Stomach (tissue), 9 donors: ENCODE measurements around the gene SFXN2. TPM values are rescaled to one million over a fixed set of nuclear protein-coding genes. Genes with fewer than 3 reads are reported as not detected.

Experiments
- DNase-seq, 2 donors: peaks; one replicate each; pipeline versions ENCODE4 v3.0.0 to v3.0.0-alpha.2; 2013 to 2019
- H3K27ac ChIP-seq, 5 donors: fragments of 200-600 bp in 4 of 5; sonication (generic) in 4 of 5; one replicate each; pipeline ENCODE4 v1.5.1; 2013 to 2019; ENCODE audit warnings: mild to moderate bottlenecking in 1 of 5, moderate library complexity in 1 of 5
- H3K27me3 ChIP-seq, 3 donors: fragments of 200-600 bp; sonication (generic); one replicate each; pipeline ENCODE4 v1.5.1; 2017 to 2019; ENCODE audit warnings: mixed run types in 1 of 3
- H3K36me3 ChIP-seq, 4 donors: fragments of 200-600 bp; sonication (generic); 1 replicate in 3 of 4; 2 replicates in 1 of 4; pipeline ENCODE4 v1.5.1; 2016 to 2019
- H3K4me1 ChIP-seq, 4 donors: fragments of 200-600 bp; sonication (generic); one replicate each; pipeline ENCODE4 v1.5.1; 2016 to 2019
- H3K4me3 ChIP-seq, 4 donors: fragments of 200-600 bp; sonication (generic) in 3 of 4; one replicate each; pipeline ENCODE4 v1.5.1; 2016 to 2019; ENCODE audit warnings: mild to moderate bottlenecking in 1 of 4
- H3K9me3 ChIP-seq, 4 donors: fragments of 200-600 bp; sonication (generic); one replicate each; pipeline ENCODE4 v1.5.1; 2016 to 2019
- CTCF ChIP-seq, 7 experiments: fragments of 450-650 bp in 4 of 7; fragments of 200-600 bp in 3 of 7; sonication (generic) in 3 of 7; IDR thresholded peaks; one replicate each; pipeline ENCODE4 v1.5.1; 2016 to 2019; ENCODE audit warnings: antibody characterized with exemption in 7 of 7, control low read depth in 2 of 7, mild to moderate bottlenecking in 1 of 7
- EP300 ChIP-seq: sonication (generic); formaldehyde crosslinking; IDR thresholded peaks from one replicate; pipeline ENCODE4 v1.6.1; 2017; ENCODE audit warnings: antibody characterized with exemption
- POLR2A ChIP-seq, 4 donors: fragments of 450-650 bp; IDR thresholded peaks; one replicate each; pipeline ENCODE4 v1.6.1; 2016; ENCODE audit warnings: antibody characterized with exemption in 4 of 4, control low read depth in 2 of 4, mild to moderate bottlenecking in 1 of 4, moderate library complexity in 1 of 4
- POLR2AphosphoS5 ChIP-seq, 3 donors: sonication (generic); formaldehyde crosslinking; IDR thresholded peaks; one replicate each; pipeline ENCODE4 v1.6.1; 2016; ENCODE audit warnings: antibody characterized with exemption in 3 of 3
- WGBS, 5 donors: extraction: QIAGEN DNeasy Blood & Tissue Kit in 3 of 5; methylation state at CpG; one replicate each; pipeline versions ENCODE4 v1.1.5 to v1.1.7; 2013 to 2018; 5-methylcytosine and 5-hydroxymethylcytosine counted together
- intact Hi-C: fragments of 100-400 bp; cut with DNase I; formaldehyde crosslinking; loops from one replicate; pipeline ENCODE4 v1.15.1; 2023; ENCODE audit warnings: low total_unique reads
- polyA plus RNA-seq, 3 donors: library from polyadenylated mRNA; stranded (reverse); fragments of 200-250 nt; gene quantifications; one replicate each; pipeline ENCODE4 v1.2.3, GENCODE V29; 2013
- total RNA-seq, 5 donors: library from RNA; depleted of rRNA; stranded (reverse); fragments of >200 nt; gene quantifications; one replicate each; pipeline versions ENCODE4 v1.1.0 to v1.2.3, GENCODE V29; 2014 to 2016
- donor health status: healthy with polysubstance abuse.
- donor health status: Bipolar disorder and iron deficiency.
- donor health status: healthy.

The SFXN2 gene
- total and polyA plus RNA-seq, 8 donors: 4.7 to 267 (median 11.0) TPM

DNA sequence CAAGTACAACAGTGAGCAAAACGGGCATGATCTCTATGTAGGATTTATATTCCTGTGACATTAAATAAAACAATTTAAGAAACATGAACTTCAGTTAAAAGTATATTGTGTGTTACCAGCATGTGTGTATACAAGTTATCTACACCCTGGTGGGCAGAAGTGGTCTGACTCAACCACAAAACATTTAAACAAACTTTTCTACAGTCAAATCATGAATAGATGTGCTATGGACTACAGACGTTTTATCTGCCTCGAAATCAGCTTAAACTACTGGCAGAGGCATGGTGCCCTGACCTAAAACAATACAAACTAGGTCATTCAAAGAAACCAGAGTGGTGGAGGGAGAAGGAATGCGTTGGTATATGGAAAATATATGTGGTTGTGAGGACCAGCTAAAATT, 3.8 kb upstream of the SFXN2 start:
- no peak for DNase-seq
- Histone ChIP-seq H3K36me3 (no peaks in the 10 kb centered on the region), H3K9me3 (no peaks in the 10 kb centered on the region), H3K4me1 (peaks cover 16 to 54% (median 38%) of the 10 kb centered on the region in 4 donors), H3K27ac (peak overlapping the region in 2 of 5 donors; percentile 11 to 42), H3K4me3 (no peak overlapping the region), H3K27me3 (no peaks in the 10 kb centered on the region)
- TF ChIP-seq EP300: no peak
- TF ChIP-seq CTCF (IDR thresholded peaks at IDR 0.05): no peak
- no peak for TF ChIP-seq POLR2AphosphoS5 (IDR thresholded peaks at IDR 0.05)
- no peak for TF ChIP-seq POLR2A (IDR thresholded peaks at IDR 0.05)
- intact Hi-C loops: no loop called here
- 18 to 44% (median 23%) methylated on average over 4 of the region's 4 CpGs for WGBS, 5 donors

- H3K36me3 ChIP-seq: no peaks in the 10 kb centered on the region
- WGBS, 5 donors: 63 to 76% (median 73%) methylated on average over 4 of the region's 4 CpGs
- peaks cover 13 to 66% (median 36%) of the 10 kb centered on the region in 4 donors for H3K4me1 ChIP-seq
- no peak for DNase-seq
- no peaks in the 10 kb centered on the region for H3K27me3 ChIP-seq
- TF ChIP-seq POLR2AphosphoS5 (IDR thresholded peaks at IDR 0.05) (no peak), EP300 (no peak), POLR2A (IDR thresholded peaks at IDR 0.05) (no peak), CTCF (IDR thresholded peaks at IDR 0.05) (no peak)
- no peak overlapping the region for H3K4me3 ChIP-seq
- H3K9me3 ChIP-seq: no peaks in the 10 kb centered on the region
- intact Hi-C loops: no loop called here
- H3K27ac ChIP-seq: peak overlapping the region in 2 of 5 donors; percentile 1 to 93
Measured at GRCh38 chr10:102712089-102712488, 2.3 kb upstream of the SFXN2 start.

DNA sequence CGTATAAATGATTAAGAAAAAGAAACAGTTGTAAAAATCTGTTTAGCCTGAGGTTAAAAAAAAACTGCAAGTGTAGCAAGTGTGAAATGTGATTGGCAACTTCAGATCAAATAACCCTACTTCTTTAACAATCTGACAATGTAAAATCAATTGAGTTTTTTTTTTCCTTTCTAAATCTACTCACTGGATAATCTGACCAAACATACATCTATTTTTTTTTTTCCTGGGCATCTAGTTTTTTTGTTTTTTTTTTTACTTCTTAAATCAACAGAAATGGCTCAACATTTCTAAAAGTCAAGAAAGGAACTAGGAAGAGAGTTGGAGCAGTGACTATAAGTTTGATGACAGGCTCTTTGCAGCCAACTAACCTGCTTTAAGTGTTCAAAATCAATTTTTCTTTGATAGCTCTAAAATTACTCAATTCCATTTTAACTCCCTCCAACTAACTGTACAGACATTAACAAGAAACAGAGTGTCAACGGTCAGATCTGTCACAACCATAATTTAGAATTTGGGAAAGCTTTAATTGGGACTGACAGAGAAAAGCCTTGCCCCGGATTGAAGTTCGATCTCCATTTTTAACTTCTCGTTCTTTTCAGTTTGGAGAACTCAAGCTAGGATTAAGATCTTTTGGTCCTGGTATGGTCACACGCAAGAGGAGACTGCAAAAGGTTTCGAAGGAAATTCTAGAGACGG, 1.4 kb upstream of the SFXN2 start:
- 6 to 8% (median 7%) methylated on average over 8 of the region's 8 CpGs for WGBS, 5 donors
- H3K4me3 ChIP-seq: peak overlapping the region; percentile 97 to 100 (median 98)
- no peaks in the 10 kb centered on the region for H3K27me3 ChIP-seq
- H3K9me3 ChIP-seq: no peaks in the 10 kb centered on the region
- no peak for DNase-seq
- H3K4me1 ChIP-seq: peaks cover 12 to 66% (median 34%) of the 10 kb centered on the region in 4 donors
- H3K27ac ChIP-seq: peak overlapping the region in 4 of 5 donors; percentile 91 to 96 (median 93)
- H3K36me3 ChIP-seq: no peaks in the 10 kb centered on the region
- intact Hi-C loops: no loop called here
- TF ChIP-seq POLR2A (IDR thresholded peaks at IDR 0.05) (no peak), EP300 (no peak), POLR2AphosphoS5 (IDR thresholded peaks at IDR 0.05) (no peak), CTCF (IDR thresholded peaks at IDR 0.05) (no peak)

DNA sequence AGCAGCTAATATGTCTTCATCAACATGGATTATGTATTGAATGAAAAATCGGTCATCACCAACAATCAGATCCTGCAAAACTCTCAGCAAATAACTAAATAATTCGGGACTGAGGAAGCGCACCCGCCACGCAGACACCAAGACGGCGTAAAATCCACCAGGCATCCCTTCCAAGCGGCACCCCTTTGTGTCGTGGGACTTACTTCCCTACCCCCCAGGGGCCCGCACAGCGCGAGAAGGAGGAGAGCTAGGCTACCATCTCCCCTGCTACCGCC, 960 bp upstream of the SFXN2 start:
- Histone ChIP-seq H3K27me3 (no peaks in the 10 kb centered on the region), H3K9me3 (no peaks in the 10 kb centered on the region), H3K4me1 (peaks cover 12 to 70% (median 36%) of the 10 kb centered on the region in 4 donors), H3K36me3 (no peaks in the 10 kb centered on the region), H3K27ac (peak overlapping the region; percentile 90 to 96 (median 93)), H3K4me3 (peak overlapping the region; percentile 97 to 100 (median 98))
- DNase-seq: no peak
- intact Hi-C loops: no loop called here
- 0 to 1% (median 1%) methylated on average over 7 to 13 of the region's 13 CpGs for WGBS, 5 donors
- TF ChIP-seq POLR2A (IDR thresholded peaks at IDR 0.05): no peak
- TF ChIP-seq POLR2AphosphoS5 (IDR thresholded peaks at IDR 0.05): no peak
- TF ChIP-seq CTCF (IDR thresholded peaks at IDR 0.05): no peak
- TF ChIP-seq EP300: no peak
